Ovary (tissue), 9 donors: ENCODE results near the gene UBE2D3. TPM values are rescaled to one million over a fixed set of nuclear protein-coding genes. Genes with fewer than 3 reads are reported as not detected.

Source experiments
- DNase-seq, 5 donors: peaks; one replicate each; pipeline ENCODE4 v3.0.0-alpha.2; 2019 to 2020
- H3K27ac ChIP-seq, 2 donors: fragments of 200-600 bp; one replicate each; pipeline versions ENCODE4 v1.5.1 to v1.8.0; 2019 to 2022
- H3K27me3 ChIP-seq: fragments of 200-600 bp; one replicate; pipeline ENCODE4 v1.8.0; 2022
- H3K36me3 ChIP-seq: fragments of 200-600 bp; sonication (generic); one replicate; pipeline ENCODE4 v1.5.1; 2019
- H3K4me1 ChIP-seq: one replicate; pipeline ENCODE4 v1.8.1; 2013; ENCODE audit warnings: mild to moderate bottlenecking, moderate library complexity; ENCODE audit not compliant: insufficient read depth
- H3K4me3 ChIP-seq: fragments of 200-600 bp; sonication (generic); one replicate; pipeline ENCODE4 v1.5.1; 2017
- H3K9me3 ChIP-seq, 2 donors: fragments of 200-600 bp in 1 of 2; sonication (generic) in 1 of 2; one replicate each; pipeline versions ENCODE4 v1.5.1 to v1.8.1; 2013 to 2019; ENCODE audit warnings: mild to moderate bottlenecking in 1 of 2, moderate library complexity in 1 of 2
- CTCF ChIP-seq, 3 donors: fragments of 450-650 bp in 2 of 3; fragments of 200-600 bp in 1 of 3; IDR thresholded peaks; one replicate each; pipeline versions ENCODE4 v1.5.1 to v1.8.0; 2016 to 2022; ENCODE audit warnings: antibody characterized with exemption in 3 of 3, mild to moderate bottlenecking in 1 of 3
- EP300 ChIP-seq: sonication (generic); formaldehyde crosslinking; IDR thresholded peaks from one replicate; pipeline ENCODE4 v1.6.1; 2017; ENCODE audit warnings: antibody characterized with exemption
- POLR2A ChIP-seq: fragments of 450-650 bp; IDR thresholded peaks from one replicate; pipeline ENCODE4 v1.6.1; 2017; ENCODE audit warnings: antibody characterized with exemption, mild to moderate bottlenecking, moderate library complexity
- WGBS, 3 donors: extraction: QIAGEN DNeasy Blood & Tissue Kit in 1 of 3; methylation state at CpG; one replicate each; pipeline versions ENCODE4 v1.1.5 to v1.1.7; 2013 to 2017; 5-methylcytosine and 5-hydroxymethylcytosine counted together
- intact Hi-C, 4 donors: fragments of 100-400 bp; cut with DNase I; formaldehyde crosslinking; loops; one replicate each; pipeline versions ENCODE4 v1.11.0 to v1.15.1; 2022 to 2023
- polyA plus RNA-seq, 2 donors: library from polyadenylated mRNA; stranded (reverse); fragments of 200-250 nt in 1 of 2; fragments of 350-450 nt in 1 of 2; fragmentation: Illumina TruSeq in 1 of 2; extraction: RNeasy Lipid Tissue Mini Kit (QIAGEN cat#74804) in 1 of 2; gene quantifications; one replicate each; pipeline ENCODE4 v1.2.3, GENCODE V29; 2013 to 2014
- total RNA-seq, 7 donors: library from RNA; depleted of rRNA in 2 of 7; stranded (reverse); fragments of >200 nt in 2 of 7; fragmentation: NEBNext Ultra II Directional in 3 of 7; extraction: Animal tissue kit (Norgen Biotek cat#: 25700) in 3 of 7; gene quantifications; one replicate each; pipeline versions ENCODE4 v1.1.0 to v1.2.4, GENCODE V29; 2016 to 2023
- donor health status: DM: no; HTN: no; CAD: no; lungs with moderate emphysema.
- donor health status: DM: no; HTN: no; CAD: no.
- donor health status: Bipolar disorder and iron deficiency.
- donor health status: DM: yes; HTN: yes; CAD: no.
- donor health status: DM: no; HTN: no; CAD: no.
- donor health status: DM: yes; HTN: yes; CAD: no.

Gene UBE2D3
- total and polyA plus RNA-seq, 9 donors: 163 to 347 (median 258) TPM

GRCh38 chr4:102809190-102809589 is 18.2 kb downstream of the UBE2D3 start:
- Histone ChIP-seq H3K27me3 (no peaks in the 10 kb centered on the region), H3K4me1 (peaks cover 8% of the 10 kb centered on the region), H3K4me3 (no peak overlapping the region), H3K9me3 (no peaks in the 10 kb centered on the region), H3K36me3 (no peaks in the 10 kb centered on the region), H3K27ac (no peak overlapping the region)
- no peak for DNase-seq
- TF ChIP-seq CTCF (IDR thresholded peaks at IDR 0.05) (no peak), POLR2A (no peak), EP300 (no peak)
- intact Hi-C loops: no loop called here
- 60 to 76% (median 69%) methylated on average over 3 of the region's 3 CpGs for WGBS, 3 donors

GRCh38 chr4:102808009-102808408 is 19.3 kb downstream of the UBE2D3 start:
- Histone ChIP-seq H3K4me3 (no peak overlapping the region), H3K36me3 (no peaks in the 10 kb centered on the region), H3K9me3 (no peaks in the 10 kb centered on the region), H3K4me1 (peaks cover 6% of the 10 kb centered on the region), H3K27me3 (no peaks in the 10 kb centered on the region), H3K27ac (no peak overlapping the region)
- 73 to 77% (median 77%) methylated on average over 2 of the region's 2 CpGs for WGBS, 3 donors
- DNase-seq: no peak
- no peak for TF ChIP-seq CTCF (IDR thresholded peaks at IDR 0.05)
- TF ChIP-seq EP300: no peak
- TF ChIP-seq POLR2A: no peak
- intact Hi-C loops: no loop called here

- Histone ChIP-seq H3K27me3 (no peaks in the 10 kb centered on the region), H3K4me3 (no peak overlapping the region), H3K4me1 (peaks cover 6% of the 10 kb centered on the region), H3K36me3 (no peaks in the 10 kb centered on the region), H3K27ac (no peak overlapping the region), H3K9me3 (no peaks in the 10 kb centered on the region)
- TF ChIP-seq EP300: no peak
- 63 to 74% (median 67%) methylated on average over 1 of the region's 1 CpG for WGBS, 3 donors
- intact Hi-C loops: no loop called here
- no peak for DNase-seq
Measured at GRCh38 chr4:102807345-102807744, 20.0 kb downstream of the UBE2D3 start.

GRCh38 chr4:102799816-102800215 is 27.5 kb downstream of the UBE2D3 start:
- Histone ChIP-seq H3K4me3 (no peak overlapping the region), H3K27ac (no peak overlapping the region), H3K27me3 (no peaks in the 10 kb centered on the region), H3K4me1 (no peaks in the 10 kb centered on the region), H3K9me3 (no peaks in the 10 kb centered on the region), H3K36me3 (no peaks in the 10 kb centered on the region)
- intact Hi-C loops: no loop called here
- DNase-seq: no peak
- TF ChIP-seq EP300: no peak
- no peak for TF ChIP-seq POLR2A
- no peak for TF ChIP-seq CTCF (IDR thresholded peaks at IDR 0.05)
- 90 to 93% (median 93%) methylated on average over 2 of the region's 2 CpGs for WGBS, 3 donors

- WGBS, 3 donors: 94 to 95% (median 94%) methylated on average over 2 of the region's 2 CpGs
- Histone ChIP-seq H3K4me3 (no peak overlapping the region), H3K27ac (no peak overlapping the region), H3K4me1 (no peaks in the 10 kb centered on the region), H3K36me3 (no peaks in the 10 kb centered on the region), H3K27me3 (no peaks in the 10 kb centered on the region), H3K9me3 (no peaks in the 10 kb centered on the region)
- DNase-seq: no peak
- intact Hi-C loops: no loop called here
- no peak for TF ChIP-seq EP300
- TF ChIP-seq CTCF (IDR thresholded peaks at IDR 0.05): no peak
- TF ChIP-seq POLR2A: no peak
Measured at GRCh38 chr4:102794999-102795398, 32.4 kb downstream of the UBE2D3 start.
